ENCODE data around the gene KLHL11. TPM values are rescaled to one million over a fixed set of nuclear protein-coding genes. Genes with fewer than 3 reads are reported as not detected.

Gene KLHL11
- total and polyA plus RNA-seq, 2 experiments from 2014 or later = 12.5 to 28.5 TPM

GRCh38 chr17:41912925-41913324 lies 47.7 kb upstream of the KLHL11 start:
- H4K20me1 ChIP-seq (ENCODE audit: insufficient read depth) = 0 out of 2 replicates have a peak, but pooled peaks cover 5% of the 10 kb centered on the region
- H3K4me1 ChIP-seq (ENCODE audit: insufficient read depth) = peaks cover 64% of the 10 kb centered on the region
- no peak for TF ChIP-seq EZH2phosphoT487 (IDR thresholded peaks at IDR 0.05; ENCODE audit: insufficient read depth, low read depth)
- TF ChIP-seq EZH2 (IDR thresholded peaks at IDR 0.05; ENCODE audit: insufficient read depth, poor library complexity, severe bottlenecking) = no peak
- H3K9me3 ChIP-seq (ENCODE audit: low read depth) = no peaks in the 10 kb centered on the region
- 0 out of 2 replicates have a peak overlapping the region, but pooled peaks have one; percentile 88 for H3K27ac ChIP-seq
- H3F3A ChIP-seq (ENCODE audit: insufficient read depth) = peaks cover 62% of the 10 kb centered on the region
- H3K4me3 ChIP-seq = no peak overlapping the region
- 55 to 88% methylated on average over 1 of the region's 1 CpG for WGBS, 2 experiments (ENCODE audit: low coverage in 1 of 2, low lambda C conversion rate in 2 of 2, missing lambda C conversion rate in 2 of 2)
- no peak overlapping the region for H2AFZ ChIP-seq
- peaks cover 31% of the 10 kb centered on the region; the same call in 1 of the 2 replicates for H3K36me3 ChIP-seq (ENCODE audit: low read depth)
- in situ Hi-C loops (cut with MboI) = no loop called here
- H3K27me3 ChIP-seq (replicated peaks; ENCODE audit: insufficient read depth) = no peaks in the 10 kb centered on the region
- H3K4me2 ChIP-seq (ENCODE audit: unreplicated experiment) = no peak overlapping the region
- H3K79me2 ChIP-seq (ENCODE audit: insufficient read depth) = peaks cover 87% of the 10 kb centered on the region
- H3K9me2 ChIP-seq (ENCODE audit: insufficient read depth) = no peaks in the 10 kb centered on the region
- DNase-seq = no peak
- no peak overlapping the region for H3K9ac ChIP-seq

GRCh38 chr17:41910701-41911391 lies 45.6 kb upstream of the KLHL11 start:
- Histone ChIP-seq H3F3A (ENCODE audit: insufficient read depth) (peaks cover 64% of the 10 kb centered on the region), H3K4me2 (ENCODE audit: unreplicated experiment) (peak overlapping the region; percentile 11), H3K9me2 (ENCODE audit: insufficient read depth) (no peaks in the 10 kb centered on the region), H3K27me3 (replicated peaks; ENCODE audit: insufficient read depth) (no peaks in the 10 kb centered on the region), H3K27ac (peak overlapping the region; percentile 88), H4K20me1 (ENCODE audit: insufficient read depth) (no peaks in the 10 kb centered on the region), H3K9me3 (ENCODE audit: low read depth) (no peaks in the 10 kb centered on the region), H3K4me1 (ENCODE audit: insufficient read depth) (peaks cover 65% of the 10 kb centered on the region), H2AFZ (no peak overlapping the region), H3K9ac (peak overlapping the region; percentile 59), H3K79me2 (ENCODE audit: insufficient read depth) (peaks cover 86% of the 10 kb centered on the region), H3K36me3 (ENCODE audit: low read depth) (peaks cover 44% of the 10 kb centered on the region; the same call in 1 of the 2 replicates), H3K4me3 (0 out of 2 replicates have a peak overlapping the region, but pooled peaks have one; percentile 16)
- peak; percentile 99 for DNase-seq
- in situ Hi-C loops (cut with MboI) = no loop called here
- 23 to 30% methylated on average over 13 of the region's 13 CpGs for WGBS, 2 experiments (ENCODE audit: low coverage in 1 of 2, low lambda C conversion rate in 2 of 2, missing lambda C conversion rate in 2 of 2)
- TF ChIP-seq EZH2 (IDR thresholded peaks at IDR 0.05; ENCODE audit: insufficient read depth, poor library complexity, severe bottlenecking) = no peak
- no peak for TF ChIP-seq EZH2phosphoT487 (IDR thresholded peaks at IDR 0.05; ENCODE audit: insufficient read depth, low read depth)

DNA sequence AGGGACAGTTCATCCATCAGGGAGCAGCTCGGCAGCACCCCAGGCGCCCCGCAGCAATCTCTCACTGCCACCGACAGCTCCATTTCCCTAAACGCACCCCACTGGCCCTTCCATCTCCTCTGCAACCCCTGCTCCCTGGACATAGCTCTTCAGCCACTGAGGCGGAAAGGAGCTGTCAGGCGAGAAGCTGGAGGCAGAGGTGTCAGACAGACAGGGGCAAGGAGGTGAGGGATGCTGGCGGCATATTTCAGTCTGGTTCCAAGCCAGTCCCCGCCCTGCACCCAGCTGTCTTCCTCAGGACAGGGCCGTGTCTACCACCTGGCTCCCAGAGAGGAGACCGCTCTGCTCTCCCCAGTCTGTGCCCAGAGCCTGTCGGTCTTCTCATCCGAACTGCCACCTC lies 43.9 kb upstream of the KLHL11 start:
- in situ Hi-C loops (cut with MboI) = no loop called here
- Histone ChIP-seq H3F3A (ENCODE audit: insufficient read depth) (peaks cover 61% of the 10 kb centered on the region), H4K20me1 (ENCODE audit: insufficient read depth) (no peaks in the 10 kb centered on the region), H3K4me1 (ENCODE audit: insufficient read depth) (peaks cover 48% of the 10 kb centered on the region), H3K9me2 (ENCODE audit: insufficient read depth) (no peaks in the 10 kb centered on the region), H3K36me3 (ENCODE audit: low read depth) (peaks cover 59% of the 10 kb centered on the region; the same call in 1 of the 2 replicates), H3K27ac (no peak overlapping the region), H3K27me3 (replicated peaks; ENCODE audit: insufficient read depth) (no peaks in the 10 kb centered on the region), H3K9ac (no peak overlapping the region), H3K4me2 (ENCODE audit: unreplicated experiment) (no peak overlapping the region), H3K79me2 (ENCODE audit: insufficient read depth) (peaks cover 77% of the 10 kb centered on the region), H2AFZ (no peak overlapping the region), H3K4me3 (no peak overlapping the region), H3K9me3 (ENCODE audit: low read depth) (no peaks in the 10 kb centered on the region)
- 93 to 97% methylated on average over 12 to 13 of the region's 13 CpGs for WGBS, 2 experiments (ENCODE audit: low coverage in 1 of 2, low lambda C conversion rate in 2 of 2, missing lambda C conversion rate in 2 of 2)
- no peak for TF ChIP-seq EZH2 (IDR thresholded peaks at IDR 0.05; ENCODE audit: insufficient read depth, poor library complexity, severe bottlenecking)
- no peak for TF ChIP-seq EZH2phosphoT487 (IDR thresholded peaks at IDR 0.05; ENCODE audit: insufficient read depth, low read depth)
- no peak for DNase-seq

DNA sequence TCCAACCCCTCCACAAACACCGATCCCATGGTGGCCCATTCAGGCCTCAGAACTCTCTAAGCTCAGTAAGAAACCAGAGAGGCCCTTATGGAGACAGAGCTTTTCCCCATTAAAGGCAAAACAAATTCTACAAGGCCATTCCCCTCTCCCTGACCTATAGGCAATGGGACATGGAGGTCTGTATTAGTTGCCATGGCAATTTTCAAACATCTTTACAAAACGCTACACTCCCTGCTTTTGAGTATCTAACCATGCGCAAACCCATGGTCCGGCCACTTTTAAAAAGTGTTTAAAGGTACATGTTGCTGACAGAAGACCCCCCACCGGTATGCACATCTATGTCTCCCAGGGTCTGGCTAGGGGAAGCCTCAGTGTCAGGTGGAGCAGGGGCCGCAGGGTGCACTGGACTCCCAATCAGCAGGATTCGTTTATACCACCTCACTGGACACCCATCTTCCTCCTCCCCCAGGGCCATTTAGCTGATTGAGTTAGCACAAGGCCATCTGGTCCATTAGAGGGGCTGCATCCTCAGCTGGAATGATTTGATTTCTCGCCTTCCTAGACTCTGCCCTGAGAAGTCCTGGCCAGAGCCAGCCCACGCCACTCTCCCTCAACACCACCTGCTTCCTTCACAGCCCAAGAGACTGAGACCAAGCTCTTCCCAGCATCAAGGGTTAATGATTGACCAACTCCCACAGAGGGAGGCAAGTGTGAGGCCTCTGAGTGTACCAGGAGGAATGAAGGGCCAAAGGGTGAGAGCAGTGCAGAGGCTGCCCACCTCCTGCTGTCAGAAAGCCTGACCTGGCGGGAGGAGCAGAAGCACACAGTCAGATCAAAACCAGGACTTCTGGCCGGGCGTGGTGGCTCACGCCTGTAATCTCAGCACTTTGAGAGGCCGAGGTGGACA lies 42.7 kb upstream of the KLHL11 start:
- H3K27me3 ChIP-seq (replicated peaks; ENCODE audit: insufficient read depth) = no peaks in the 10 kb centered on the region
- H3K36me3 ChIP-seq (ENCODE audit: low read depth) = peaks cover 64% of the 10 kb centered on the region
- H3K9me2 ChIP-seq (ENCODE audit: insufficient read depth) = no peaks in the 10 kb centered on the region
- peak overlapping the region; percentile 45 for H3K4me2 ChIP-seq (ENCODE audit: unreplicated experiment)
- peaks cover 57% of the 10 kb centered on the region for H3F3A ChIP-seq (ENCODE audit: insufficient read depth)
- no peak overlapping the region for H3K4me3 ChIP-seq
- WGBS, 2 experiments (ENCODE audit: low coverage in 1 of 2, low lambda C conversion rate in 2 of 2, missing lambda C conversion rate in 2 of 2) = 86 to 87% methylated on average over 14 of the region's 14 CpGs
- H3K9me3 ChIP-seq (ENCODE audit: low read depth) = no peaks in the 10 kb centered on the region
- peaks cover 44% of the 10 kb centered on the region for H3K4me1 ChIP-seq (ENCODE audit: insufficient read depth)
- peaks cover 71% of the 10 kb centered on the region for H3K79me2 ChIP-seq (ENCODE audit: insufficient read depth)
- in situ Hi-C loops (cut with MboI) = no loop called here
- DNase-seq = peak; percentile 44
- H2AFZ ChIP-seq = no peak overlapping the region
- TF ChIP-seq EZH2 (IDR thresholded peaks at IDR 0.05; ENCODE audit: insufficient read depth, poor library complexity, severe bottlenecking) (no peak), EZH2phosphoT487 (IDR thresholded peaks at IDR 0.05; ENCODE audit: insufficient read depth, low read depth) (no peak)
- no peaks in the 10 kb centered on the region for H4K20me1 ChIP-seq (ENCODE audit: insufficient read depth)
- H3K9ac ChIP-seq = 0 out of 2 replicates have a peak overlapping the region, but pooled peaks have one; percentile 46
- H3K27ac ChIP-seq = peak overlapping the region; percentile 59
